Tibial nerve (tissue), 4 donors: ENCODE results near the gene VSTM4. TPM values are rescaled to one million over a fixed set of nuclear protein-coding genes. Genes with fewer than 3 reads are reported as not detected.

ENCODE experiments used
- DNase-seq, 2 donors: peaks; one replicate each; pipeline ENCODE4 v3.0.0-alpha.2; 2019; ENCODE audit warnings: low spot score in 2 of 2
- H3K27ac ChIP-seq, 4 donors: fragments of 200-600 bp; sonication (generic) in 3 of 4; one replicate each; pipeline ENCODE4 v1.5.1; 2017 to 2019; ENCODE audit warnings: mild to moderate bottlenecking in 1 of 4
- H3K27me3 ChIP-seq, 2 donors: fragments of 200-600 bp; sonication (generic) in 1 of 2; one replicate each; pipeline versions ENCODE4 v1.5.1 to v1.6.0; 2017 to 2019
- H3K36me3 ChIP-seq, 3 donors: fragments of 200-600 bp; sonication (generic); one replicate each; pipeline ENCODE4 v1.5.1; 2018 to 2019
- H3K4me1 ChIP-seq, 4 donors: fragments of 200-600 bp; sonication (generic) in 3 of 4; one replicate each; pipeline ENCODE4 v1.5.1; 2017 to 2019
- H3K4me3 ChIP-seq, 4 donors: fragments of 200-600 bp; sonication (generic) in 3 of 4; one replicate each; pipeline ENCODE4 v1.5.1; 2017 to 2019; ENCODE audit warnings: mild to moderate bottlenecking in 1 of 4, moderate library complexity in 1 of 4
- H3K9me3 ChIP-seq, 4 donors: fragments of 200-600 bp; sonication (generic) in 3 of 4; one replicate each; pipeline ENCODE4 v1.5.1; 2017 to 2019
- EP300 ChIP-seq, 2 donors: sonication (generic); formaldehyde crosslinking; IDR thresholded peaks; one replicate each; pipeline ENCODE4 v1.6.1; 2017; ENCODE audit warnings: antibody characterized with exemption in 2 of 2, mild to moderate bottlenecking in 1 of 2
- POLR2A ChIP-seq, 2 donors: fragments of 450-650 bp; IDR thresholded peaks; one replicate each; pipeline ENCODE4 v1.6.1; 2017; ENCODE audit warnings: antibody characterized with exemption in 2 of 2, mild to moderate bottlenecking in 2 of 2, moderate library complexity in 2 of 2
- WGBS, 2 donors: methylation state at CpG; one replicate each; pipeline ENCODE4 v1.1.5; 2018; 5-methylcytosine and 5-hydroxymethylcytosine counted together
- total RNA-seq, 4 donors: library from RNA; depleted of rRNA; stranded (reverse); fragments of >200 nt; gene quantifications; one replicate each; pipeline ENCODE4 v1.1.0, GENCODE V29; 2016
- TF ChIP-seq, protein P1 (sequence below), 5 experiments: fragments of 200-600 bp in 3 of 5; fragments of 450-650 bp in 2 of 5; sonication (generic) in 3 of 5; IDR thresholded peaks; one replicate each; pipeline ENCODE4 v1.5.1; 2016 to 2019; ENCODE audit warnings: antibody characterized with exemption in 5 of 5, mild to moderate bottlenecking in 3 of 5, moderate library complexity in 2 of 5

VSTM4 gene
- total RNA-seq, 4 donors from 2014 or later: 9.8 to 18.2 (median 12.8) TPM

DNA sequence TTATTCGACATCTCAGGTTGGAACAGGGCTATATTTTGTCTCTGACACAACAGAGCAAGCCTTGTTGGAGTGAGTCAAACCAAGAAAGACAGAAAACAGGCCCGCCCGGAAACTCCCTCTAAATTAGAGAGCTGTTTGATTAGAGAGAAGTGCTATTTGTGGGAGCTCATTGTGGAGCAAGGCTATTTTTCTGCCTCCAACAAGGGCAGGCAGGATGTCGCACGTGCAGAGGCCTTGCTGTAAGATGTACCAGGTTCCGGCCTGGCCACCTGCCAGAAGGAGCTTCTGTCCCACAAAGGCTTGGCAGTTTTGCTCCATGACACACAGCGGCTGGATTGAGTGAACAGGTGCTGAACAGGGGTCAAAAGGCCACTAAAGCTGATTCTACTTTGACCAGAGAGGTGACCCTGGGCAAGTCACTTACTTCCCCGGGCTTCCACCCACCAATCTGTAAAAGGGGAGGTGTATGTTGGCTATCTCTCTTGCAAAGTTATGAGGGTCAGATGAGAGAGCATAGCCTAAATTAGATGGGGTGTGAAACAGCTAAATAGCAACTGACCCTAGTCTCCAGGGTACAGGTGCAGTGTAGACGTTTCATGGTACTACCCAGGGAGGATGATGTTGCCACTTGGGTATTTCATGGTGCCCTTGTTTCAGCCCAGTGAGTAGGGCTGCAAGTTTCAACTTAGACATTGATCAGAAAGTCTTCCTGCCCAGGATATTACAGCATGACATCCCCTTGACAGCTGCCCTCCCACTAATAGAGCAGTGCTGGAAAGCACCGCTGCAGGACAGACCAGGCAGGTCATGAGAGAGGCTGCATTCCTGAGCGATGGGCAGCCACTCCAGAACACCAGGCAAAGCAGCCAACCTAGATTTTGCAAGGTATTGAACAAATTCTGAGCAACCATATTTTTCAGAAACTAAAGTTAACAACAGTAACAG is 62.0 kb downstream of the VSTM4 start:
- Histone ChIP-seq H3K27ac (no peak overlapping the region), H3K9me3 (no peaks in the 10 kb centered on the region), H3K36me3 (no peaks in the 10 kb centered on the region), H3K4me1 (peaks cover 0 to 14% (median 0%) of the 10 kb centered on the region in 4 donors), H3K27me3 (no peaks in the 10 kb centered on the region), H3K4me3 (no peak overlapping the region)
- 68 to 76% methylated on average over 11 of the region's 11 CpGs for WGBS, 2 donors
- TF ChIP-seq, protein P1, sequence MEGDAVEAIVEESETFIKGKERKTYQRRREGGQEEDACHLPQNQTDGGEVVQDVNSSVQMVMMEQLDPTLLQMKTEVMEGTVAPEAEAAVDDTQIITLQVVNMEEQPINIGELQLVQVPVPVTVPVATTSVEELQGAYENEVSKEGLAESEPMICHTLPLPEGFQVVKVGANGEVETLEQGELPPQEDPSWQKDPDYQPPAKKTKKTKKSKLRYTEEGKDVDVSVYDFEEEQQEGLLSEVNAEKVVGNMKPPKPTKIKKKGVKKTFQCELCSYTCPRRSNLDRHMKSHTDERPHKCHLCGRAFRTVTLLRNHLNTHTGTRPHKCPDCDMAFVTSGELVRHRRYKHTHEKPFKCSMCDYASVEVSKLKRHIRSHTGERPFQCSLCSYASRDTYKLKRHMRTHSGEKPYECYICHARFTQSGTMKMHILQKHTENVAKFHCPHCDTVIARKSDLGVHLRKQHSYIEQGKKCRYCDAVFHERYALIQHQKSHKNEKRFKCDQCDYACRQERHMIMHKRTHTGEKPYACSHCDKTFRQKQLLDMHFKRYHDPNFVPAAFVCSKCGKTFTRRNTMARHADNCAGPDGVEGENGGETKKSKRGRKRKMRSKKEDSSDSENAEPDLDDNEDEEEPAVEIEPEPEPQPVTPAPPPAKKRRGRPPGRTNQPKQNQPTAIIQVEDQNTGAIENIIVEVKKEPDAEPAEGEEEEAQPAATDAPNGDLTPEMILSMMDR (IDR thresholded peaks at IDR 0.05): no peak
- TF ChIP-seq EP300 (IDR thresholded peaks at IDR 0.05) (no peak), POLR2A (IDR thresholded peaks at IDR 0.05) (no peak)
- DNase-seq: no peak

DNA sequence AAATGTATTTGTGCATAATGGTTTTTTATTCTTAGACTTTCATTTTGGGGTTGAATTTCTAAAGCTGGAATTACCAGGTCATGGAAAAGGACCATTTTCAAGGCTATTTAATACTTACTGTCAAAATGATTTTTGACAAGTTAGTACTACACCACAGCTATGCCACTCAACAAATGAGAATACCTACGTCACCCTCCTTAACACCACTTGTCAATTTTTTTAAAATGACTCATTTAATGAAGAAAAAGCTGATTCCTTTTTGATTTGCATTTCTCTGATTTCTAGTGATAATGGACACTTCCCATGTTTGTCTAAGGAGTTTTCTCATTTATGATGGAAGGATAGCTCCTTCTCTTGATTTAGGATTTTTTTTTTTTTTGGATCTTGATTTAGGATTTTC is 63.3 kb downstream of the VSTM4 start:
- WGBS, 2 donors: 89 to 100% methylated on average over 1 of the region's 1 CpG

DNA sequence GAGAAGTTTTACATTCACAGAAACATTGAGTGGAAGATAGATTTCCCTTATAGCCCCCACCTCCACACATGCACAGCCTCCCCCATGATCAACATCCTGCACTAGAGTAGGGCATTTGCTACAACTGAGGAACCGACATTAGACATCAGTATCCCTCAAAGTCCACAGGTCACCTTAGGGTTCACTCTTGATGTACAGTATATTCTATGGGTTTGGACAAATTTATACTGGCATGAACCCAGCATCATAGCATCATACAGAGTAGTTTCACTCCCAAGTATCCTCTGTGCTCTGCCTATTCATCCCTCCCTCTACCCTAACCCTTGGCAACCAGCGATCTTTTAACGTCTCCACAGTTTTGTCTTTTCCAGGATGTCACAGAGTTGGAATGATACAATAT is 64.4 kb downstream of the VSTM4 start:
- TF ChIP-seq, protein P1 (IDR thresholded peaks at IDR 0.05): no peak
- TF ChIP-seq POLR2A (IDR thresholded peaks at IDR 0.05): no peak
- no peak for TF ChIP-seq EP300 (IDR thresholded peaks at IDR 0.05)
- Histone ChIP-seq H3K9me3 (no peaks in the 10 kb centered on the region), H3K4me3 (no peak overlapping the region), H3K27ac (no peak overlapping the region), H3K4me1 (peaks cover 0 to 10% (median 0%) of the 10 kb centered on the region in 4 donors), H3K27me3 (no peaks in the 10 kb centered on the region), H3K36me3 (peaks cover 0 to 4% (median 0%) of the 10 kb centered on the region in 3 donors)
- DNase-seq: no peak
- 44 to 46% methylated on average over 3 of the region's 3 CpGs for WGBS, 2 donors

More for the DNA sequence above, 63.3 kb downstream of the VSTM4 start:
- no peaks in the 10 kb centered on the region for H3K27me3 ChIP-seq
- TF ChIP-seq, protein P1 (IDR thresholded peaks at IDR 0.05): no peak
- TF ChIP-seq EP300 (IDR thresholded peaks at IDR 0.05) (no peak), POLR2A (IDR thresholded peaks at IDR 0.05) (no peak)
- H3K4me3 ChIP-seq: no peak overlapping the region
- no peak for DNase-seq
- H3K27ac ChIP-seq: no peak overlapping the region
- no peaks in the 10 kb centered on the region for H3K9me3 ChIP-seq
- H3K36me3 ChIP-seq: peaks cover 0 to under 1% (median 0%) of the 10 kb centered on the region in 3 donors
- H3K4me1 ChIP-seq: peaks cover 0 to 12% (median 0%) of the 10 kb centered on the region in 4 donors

DNA sequence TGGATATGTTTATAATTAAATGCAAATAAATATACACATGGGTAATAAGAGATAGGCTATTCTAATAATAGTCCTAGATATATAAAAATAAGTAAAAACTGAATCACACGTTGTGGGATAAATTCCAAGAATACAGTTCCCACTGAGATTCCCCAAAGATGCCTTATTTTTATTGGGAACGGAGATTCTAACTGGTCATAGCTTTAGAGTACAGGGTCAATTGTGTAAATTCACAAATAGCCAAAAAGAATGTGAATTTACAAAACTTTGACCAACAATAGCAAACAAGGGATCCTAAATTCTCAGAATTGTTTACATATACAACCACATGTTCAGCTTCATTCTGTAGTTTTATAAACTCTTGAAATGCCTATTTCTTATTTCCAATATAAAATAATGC is 65.0 kb downstream of the VSTM4 start:
- peaks cover 0 to 4% (median 0%) of the 10 kb centered on the region in 3 donors for H3K36me3 ChIP-seq
- H3K4me1 ChIP-seq: peaks cover 0 to 4% (median 0%) of the 10 kb centered on the region in 4 donors
- no peak overlapping the region for H3K4me3 ChIP-seq
- DNase-seq: no peak
- H3K27ac ChIP-seq: no peak overlapping the region
- TF ChIP-seq EP300 (IDR thresholded peaks at IDR 0.05) (no peak), POLR2A (IDR thresholded peaks at IDR 0.05) (no peak)
- TF ChIP-seq, protein P1 (IDR thresholded peaks at IDR 0.05): no peak
- H3K27me3 ChIP-seq: no peaks in the 10 kb centered on the region
- WGBS, 2 donors: 27 to 31% methylated on average over 2 of the region's 2 CpGs
- no peaks in the 10 kb centered on the region for H3K9me3 ChIP-seq

DNA sequence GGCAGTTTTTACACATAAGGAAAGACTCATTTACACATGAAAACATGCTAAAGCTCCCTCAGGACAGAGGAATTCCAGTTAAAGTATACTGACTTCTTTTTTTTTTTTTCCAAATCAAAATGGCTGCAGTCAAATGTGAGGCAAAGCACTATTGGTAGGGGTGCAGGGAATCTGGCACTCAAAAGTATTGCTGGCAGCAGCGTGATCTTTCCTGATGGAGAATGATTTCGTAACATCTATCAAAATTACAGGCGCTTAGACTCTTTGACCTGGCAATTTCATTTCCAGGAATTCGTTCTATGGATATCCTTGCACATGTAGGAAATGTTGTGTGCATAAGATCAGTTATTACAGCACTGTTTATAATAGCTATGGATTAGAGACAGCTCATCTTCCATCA is 65.7 kb downstream of the VSTM4 start:
- Histone ChIP-seq H3K4me3 (no peak overlapping the region), H3K9me3 (no peaks in the 10 kb centered on the region), H3K4me1 (peaks cover 0 to 4% (median 0%) of the 10 kb centered on the region in 4 donors), H3K36me3 (peaks cover 0 to 4% (median 0%) of the 10 kb centered on the region in 3 donors), H3K27ac (no peak overlapping the region), H3K27me3 (no peaks in the 10 kb centered on the region)
- TF ChIP-seq, protein P1 (IDR thresholded peaks at IDR 0.05): no peak
- TF ChIP-seq POLR2A (IDR thresholded peaks at IDR 0.05): no peak
- TF ChIP-seq EP300 (IDR thresholded peaks at IDR 0.05): no peak
- DNase-seq: no peak
- WGBS, 2 donors: 72 to 85% methylated on average over 4 of the region's 4 CpGs
